ENCODE measurements around the gene OR11L1. TPM values are rescaled to one million over a fixed set of nuclear protein-coding genes. Genes with fewer than 3 reads are reported as not detected.
A peak's percentile ranks its signal among the peaks of the same experiment; 100 is the strongest.

Gene OR11L1
- polyA plus RNA-seq, 3 donors = not detected

- no peak overlapping the region for H3K27ac ChIP-seq (ENCODE audit: low read depth in 1 of 2, low read length in 2 of 2)
- WGBS (ENCODE audit: insufficient coverage) = 87% methylated on average over 6 of the region's 6 CpGs
Measured at GRCh38 chr1:247833601-247834000, 8.1 kb downstream of the OR11L1 start.

GRCh38 chr1:247829656-247830055 lies 12.0 kb downstream of the OR11L1 start:
- Histone ChIP-seq H3K27ac (ENCODE audit: low read depth in 1 of 2, low read length in 2 of 2) (no peak overlapping the region), H2AFZ (ENCODE audit: insufficient read depth, low read depth, low read length, poor library complexity, severe bottlenecking) (no peak overlapping the region), H3K4me3 (replicated peaks in 1 of 3; ENCODE audit: low read depth in 2 of 3, low read length in 3 of 3) (no peak overlapping the region), H3K36me3 (replicated peaks in 1 of 2; ENCODE audit: control insufficient read depth in 1 of 2, insufficient read depth in 2 of 2, low read length in 2 of 2) (no peaks in the 10 kb centered on the region), H3K4me2 (replicated peaks; ENCODE audit: extremely low read depth, low read length, poor library complexity, severe bottlenecking) (no peak overlapping the region), H3K4me1 (ENCODE audit: control insufficient read depth in 1 of 2, insufficient read depth in 2 of 2, low read length in 2 of 2) (no peaks in the 10 kb centered on the region), H3K9me3 (replicated peaks in 1 of 2; ENCODE audit: control insufficient read depth in 1 of 2, insufficient read depth in 1 of 2, low read length in 2 of 2) (no peaks in the 10 kb centered on the region), H3K79me2 (ENCODE audit: insufficient read depth, low read length) (no peaks in the 10 kb centered on the region), H4K20me1 (ENCODE audit: insufficient read depth, low read length) (no peaks in the 10 kb centered on the region), H3K27me3 (ENCODE audit: control insufficient read depth in 2 of 2, insufficient read depth in 2 of 2, low read length in 2 of 2) (no peaks in the 10 kb centered on the region), H3K9ac (ENCODE audit: insufficient read depth, low read length, poor library complexity, severe bottlenecking) (no peak overlapping the region)
- TF ChIP-seq CTCF (IDR thresholded peaks at IDR 0.05) = no peak
- H3K27me3 Mint-ChIP-seq (ENCODE audit: low read depth in 3 of 3) = peaks cover 0 to 2% (median 0%) of the 10 kb centered on the region in 3 donors
- H3K4me3 Mint-ChIP-seq = no peak overlapping the region
- intact Hi-C loops (cut with micrococcal nuclease) = no loop called here
- 0% methylated on average over 1 of the region's 1 CpG for WGBS (ENCODE audit: insufficient coverage)
- H3K27ac Mint-ChIP-seq = no peak overlapping the region
- H3K36me3 Mint-ChIP-seq = no peaks in the 10 kb centered on the region
- no peaks in the 10 kb centered on the region for H3K4me1 Mint-ChIP-seq
- no peak for DNase-seq
- H3K9me3 Mint-ChIP-seq = peaks cover 0 to 7% (median 5%) of the 10 kb centered on the region in 7 donors

More at GRCh38 chr1:247833601-247834000, 8.1 kb downstream of the OR11L1 start:
- H2AFZ ChIP-seq (ENCODE audit: insufficient read depth, low read depth, low read length, poor library complexity, severe bottlenecking) = no peak overlapping the region
- no peaks in the 10 kb centered on the region for H3K79me2 ChIP-seq (ENCODE audit: insufficient read depth, low read length)
- intact Hi-C loops (cut with micrococcal nuclease) = no loop called here
- no peak overlapping the region for H3K9ac ChIP-seq (ENCODE audit: insufficient read depth, low read length, poor library complexity, severe bottlenecking)
- H4K20me1 ChIP-seq (ENCODE audit: insufficient read depth, low read length) = no peaks in the 10 kb centered on the region
- DNase-seq = no peak
- no peak overlapping the region for H3K4me3 ChIP-seq (replicated peaks in 1 of 3; ENCODE audit: low read depth in 2 of 3, low read length in 3 of 3)
- H3K9me3 Mint-ChIP-seq = no peaks in the 10 kb centered on the region
- H3K27me3 Mint-ChIP-seq (ENCODE audit: low read depth in 3 of 3) = peaks cover 0 to 2% (median 1%) of the 10 kb centered on the region in 3 donors
- H3K9me3 ChIP-seq (replicated peaks in 1 of 2; ENCODE audit: control insufficient read depth in 1 of 2, insufficient read depth in 1 of 2, low read length in 2 of 2) = no peaks in the 10 kb centered on the region
- no peak overlapping the region for H3K4me2 ChIP-seq (replicated peaks; ENCODE audit: extremely low read depth, low read length, poor library complexity, severe bottlenecking)
- H3K4me1 Mint-ChIP-seq = no peaks in the 10 kb centered on the region
- H3K27ac Mint-ChIP-seq = peak overlapping the region in 1 of 7 donors; percentile 69
- H3K4me3 Mint-ChIP-seq = no peak overlapping the region
- TF ChIP-seq CTCF (IDR thresholded peaks at IDR 0.05) = no peak
- H3K36me3 Mint-ChIP-seq = no peaks in the 10 kb centered on the region
- no peaks in the 10 kb centered on the region for H3K27me3 ChIP-seq (ENCODE audit: control insufficient read depth in 2 of 2, insufficient read depth in 2 of 2, low read length in 2 of 2)
- H3K4me1 ChIP-seq (ENCODE audit: control insufficient read depth in 1 of 2, insufficient read depth in 2 of 2, low read length in 2 of 2) = no peaks in the 10 kb centered on the region
- no peaks in the 10 kb centered on the region for H3K36me3 ChIP-seq (replicated peaks in 1 of 2; ENCODE audit: control insufficient read depth in 1 of 2, insufficient read depth in 2 of 2, low read length in 2 of 2)

All from CD14-positive monocyte (primary cell).